GM19099 (cell line): ENCODE data around the gene AMOTL2.

Experiments
- POLR2A ChIP-seq: IDR thresholded peaks from 3 replicates; pipeline ENCODE4 v1.6.1; 2011; ENCODE audit warnings: low read depth; ENCODE audit not compliant: insufficient read length; ENCODE audit errors: extremely low read depth

Gene AMOTL2

GRCh38 chr3:134373271-134374104 lies 759 bp downstream of the AMOTL2 start:
- TF ChIP-seq POLR2A, result no peak

GRCh38 chr3:134372396-134373270 lies 1.6 kb downstream of the AMOTL2 start:
- no peak for TF ChIP-seq POLR2A

- no peak for TF ChIP-seq POLR2A
Measured at GRCh38 chr3:134371542-134372324, 2.5 kb downstream of the AMOTL2 start.

GRCh38 chr3:134370611-134371531 lies 3.4 kb downstream of the AMOTL2 start:
- TF ChIP-seq POLR2A, result no peak

DNA sequence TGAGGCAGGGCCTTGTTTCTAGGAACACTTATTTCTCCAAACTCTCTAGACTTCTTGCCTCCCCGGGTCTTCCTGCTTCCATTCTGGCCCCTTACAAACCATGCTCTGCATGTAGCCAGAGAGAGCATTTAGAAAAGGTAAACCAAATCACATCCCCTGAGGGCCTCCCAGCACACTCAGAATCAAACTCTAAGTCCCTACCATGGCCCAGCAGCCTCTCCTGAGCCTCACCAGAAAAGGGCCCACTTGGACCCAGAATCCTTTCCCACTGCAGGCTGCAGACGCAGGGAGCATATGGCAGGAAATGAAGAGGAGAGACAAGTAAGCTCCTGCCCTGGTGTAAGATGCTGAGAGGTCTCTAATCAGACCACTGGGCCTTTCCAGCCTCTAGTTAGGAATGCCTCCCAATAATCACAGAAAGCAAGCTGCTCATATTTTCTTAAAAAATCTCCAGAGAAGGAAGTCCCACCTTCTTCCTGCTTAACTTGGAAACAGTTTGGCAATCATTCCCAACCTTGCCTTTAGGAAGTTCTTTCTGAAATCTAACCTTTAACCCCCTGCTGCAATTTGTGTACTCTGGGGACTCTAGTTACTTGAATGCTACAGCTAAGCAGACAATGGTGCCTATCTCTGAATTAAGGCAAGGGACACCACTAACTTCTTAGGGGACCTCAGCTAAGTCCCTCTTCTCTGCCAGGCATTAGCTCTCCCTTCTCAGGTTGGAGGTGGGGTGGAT lies 4.2 kb downstream of the AMOTL2 start:
- TF ChIP-seq POLR2A, result no peak

DNA sequence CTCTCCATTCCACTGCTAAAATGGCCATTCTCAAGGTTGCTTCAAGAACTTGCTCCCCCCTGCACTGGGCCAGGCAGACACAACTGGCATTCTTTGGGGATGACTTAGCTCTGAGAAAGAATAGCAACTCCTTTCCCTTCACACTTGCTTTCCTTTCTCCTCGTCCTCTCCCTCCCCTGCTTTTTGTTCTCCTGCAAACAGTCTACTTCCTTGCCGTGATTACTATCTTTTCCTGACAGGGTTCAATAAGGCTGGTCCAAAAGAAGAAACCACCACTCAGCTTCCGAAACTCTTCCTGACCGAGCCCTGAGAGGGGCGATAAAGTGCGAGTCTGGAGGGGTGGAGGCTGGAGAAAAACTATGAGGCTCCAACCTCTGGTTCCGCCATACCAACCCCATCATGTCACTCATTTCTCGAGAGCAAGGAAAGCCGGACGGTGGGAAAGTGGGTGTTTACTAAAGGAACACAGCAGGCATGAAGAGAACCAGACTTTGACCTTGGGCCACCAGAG lies 5.0 kb downstream of the AMOTL2 start:
- TF ChIP-seq POLR2A, result no peak

DNA sequence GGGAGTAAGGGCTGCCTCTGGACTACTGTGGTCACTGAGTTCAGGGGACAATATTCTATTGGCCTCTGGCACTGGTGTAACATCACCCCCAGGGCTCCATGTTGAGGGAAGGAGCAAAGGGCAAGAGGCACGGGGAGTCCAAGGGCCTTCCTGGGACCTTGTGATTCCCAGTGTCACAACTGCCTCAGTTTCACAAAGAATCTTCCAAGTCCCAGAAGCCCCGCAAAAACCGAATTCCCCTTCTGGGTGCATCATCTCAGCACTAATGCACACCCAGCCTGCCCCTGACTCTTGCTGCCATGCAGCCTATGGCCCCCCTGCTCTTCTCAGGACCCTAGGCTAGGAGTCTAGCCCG lies 5.5 kb downstream of the AMOTL2 start:
- TF ChIP-seq POLR2A, result no peak

GRCh38 chr3:134367869-134368750 lies 6.1 kb downstream of the AMOTL2 start:
- TF ChIP-seq POLR2A, result no peak

DNA sequence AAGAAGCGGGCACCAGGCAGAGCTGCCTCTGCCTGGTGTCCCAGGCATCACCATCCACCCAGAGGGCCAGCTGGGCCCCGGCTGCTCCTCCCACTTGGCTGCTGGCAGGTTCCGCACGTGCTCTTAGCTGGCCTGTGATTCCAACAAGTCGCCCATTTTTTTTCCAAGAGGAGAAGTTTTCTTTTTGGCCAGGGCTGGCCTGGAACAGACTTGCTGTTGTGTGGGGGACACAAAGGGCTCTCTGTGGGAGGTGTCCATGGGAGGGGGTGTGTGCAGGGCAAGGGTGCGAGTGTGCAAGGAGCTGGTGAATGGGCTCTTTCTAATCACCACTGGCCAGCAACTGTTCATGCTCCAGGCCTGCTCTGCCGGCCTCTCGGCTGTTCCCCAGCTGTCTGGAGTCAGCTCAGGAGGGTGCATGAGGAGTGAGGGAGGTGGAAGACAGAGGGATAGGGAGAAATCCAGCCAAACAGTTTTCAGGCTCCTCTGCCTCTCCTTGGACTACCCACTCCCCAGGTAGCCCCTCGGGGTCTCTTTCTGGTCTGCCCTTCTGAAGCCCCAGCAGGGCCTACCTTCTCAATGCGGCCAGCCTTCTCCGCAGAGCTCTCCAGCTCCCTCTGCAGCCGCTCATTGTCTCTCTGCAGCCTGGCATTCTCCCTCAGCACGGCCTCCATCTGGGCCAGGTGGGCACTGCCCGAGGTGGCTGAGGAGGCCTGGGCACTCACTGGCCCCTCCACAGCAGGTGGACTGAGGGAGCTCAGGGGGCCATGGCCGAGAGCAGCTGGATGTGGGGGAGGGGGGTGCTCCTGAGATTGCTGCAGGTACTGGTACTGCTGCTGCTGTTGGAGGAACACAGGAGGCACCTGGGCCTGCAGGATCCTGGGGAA lies 7.1 kb downstream of the AMOTL2 start:
- no peak for TF ChIP-seq POLR2A

- TF ChIP-seq POLR2A, result no peak
Measured at GRCh38 chr3:134366221-134366927, 7.9 kb downstream of the AMOTL2 start.

DNA sequence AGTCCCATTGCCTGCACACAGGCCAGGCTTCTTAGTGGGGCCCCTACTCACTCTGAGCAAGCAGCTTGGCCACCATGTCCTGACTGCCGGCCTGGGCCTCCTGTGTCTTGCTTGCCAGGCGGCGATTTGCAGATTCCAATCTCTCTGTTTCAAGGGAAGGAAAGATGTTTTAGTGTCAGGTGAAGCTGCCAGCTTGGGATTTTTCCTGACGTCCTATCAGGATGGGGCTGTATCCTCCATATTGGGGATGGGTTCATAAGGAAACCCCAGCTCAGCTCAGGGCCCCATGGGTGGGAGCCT lies 8.5 kb downstream of the AMOTL2 start:
- TF ChIP-seq POLR2A, result no peak
